Lower lobe of right lung (tissue), 2 donors: Measurements from ENCODE around the gene BAZ1B. TPM values are rescaled to one million over a fixed set of nuclear protein-coding genes. Genes with fewer than 3 reads are reported as not detected.

Experiments used
- ATAC-seq, 2 donors: fragments of 200-7000 bp; cut with Tn5 transposase; one replicate each; pipeline ENCODE4 v1.9.1; 2020 to 2022; ENCODE audit warnings: mild to moderate bottlenecking in 2 of 2, moderate library complexity in 2 of 2
- DNase-seq: peaks from one replicate; pipeline ENCODE4 v3.0.0-alpha.2; 2020
- H3K27ac ChIP-seq: fragments of 200-600 bp; one replicate; pipeline ENCODE4 v1.8.0; 2022
- H3K27me3 ChIP-seq: fragments of 200-600 bp; one replicate; pipeline ENCODE4 v1.8.0; 2022; ENCODE audit warnings: low read depth
- H3K36me3 ChIP-seq: fragments of 200-600 bp; one replicate; pipeline ENCODE4 v1.8.0; 2022; ENCODE audit warnings: mild to moderate bottlenecking
- H3K4me1 ChIP-seq: fragments of 200-600 bp; one replicate; pipeline ENCODE4 v1.8.0; 2022
- H3K4me3 ChIP-seq: fragments of 200-600 bp; one replicate; pipeline ENCODE4 v1.8.0; 2022; ENCODE audit warnings: mild to moderate bottlenecking
- H3K9me3 ChIP-seq: fragments of 200-600 bp; one replicate; pipeline ENCODE4 v1.8.0; 2022
- intact Hi-C: fragments of 100-400 bp; cut with DNase I; formaldehyde crosslinking; loops from one replicate; pipeline ENCODE4 v1.11.0; 2022
- total RNA-seq: library from RNA; stranded (reverse); fragmentation: NEBNext Ultra II Directional; extraction: Animal tissue kit (Norgen Biotek cat#: 25700); gene quantifications from one replicate; pipeline ENCODE4 v1.2.1, GENCODE V29; 2021
- TF ChIP-seq, protein P1 (sequence below): fragments of 200-600 bp; IDR thresholded peaks from one replicate; pipeline ENCODE4 v1.8.0; 2022; ENCODE audit warnings: antibody characterized with exemption, mild to moderate bottlenecking
- donor health status: DM: no; HTN: yes; CAD: no; lungs with severe emphysema.

The BAZ1B gene
- total RNA-seq, 1 donor from 2014 or later = 56.0 TPM

DNA sequence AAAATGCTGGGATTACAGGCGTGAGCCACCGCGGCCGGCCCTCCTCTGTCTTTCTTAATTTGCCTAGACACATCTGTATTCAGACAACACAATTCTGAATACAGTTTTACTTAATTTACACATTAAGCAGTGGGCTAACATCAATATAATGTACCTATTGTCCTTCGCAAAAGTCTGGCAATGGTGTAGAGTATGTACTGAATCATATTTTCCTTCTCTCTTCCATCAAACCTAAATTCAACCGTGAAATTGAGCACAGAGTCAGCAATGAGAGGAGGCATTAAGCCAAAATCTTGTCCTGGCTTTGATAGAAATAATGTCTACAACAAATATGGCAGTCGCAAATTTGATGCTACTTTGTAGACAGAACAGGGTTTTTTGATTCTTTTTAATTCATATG is 58.1 kb downstream of the BAZ1B start:
- Histone ChIP-seq H3K27ac (no peak overlapping the region), H3K4me3 (no peak overlapping the region), H3K36me3 (peaks cover 100% of the 10 kb centered on the region), H3K9me3 (no peaks in the 10 kb centered on the region), H3K27me3 (no peaks in the 10 kb centered on the region), H3K4me1 (no peaks in the 10 kb centered on the region)
- DNase-seq (no peak), ATAC-seq (no peak)
- intact Hi-C loops = no loop called here
- TF ChIP-seq, protein P1, sequence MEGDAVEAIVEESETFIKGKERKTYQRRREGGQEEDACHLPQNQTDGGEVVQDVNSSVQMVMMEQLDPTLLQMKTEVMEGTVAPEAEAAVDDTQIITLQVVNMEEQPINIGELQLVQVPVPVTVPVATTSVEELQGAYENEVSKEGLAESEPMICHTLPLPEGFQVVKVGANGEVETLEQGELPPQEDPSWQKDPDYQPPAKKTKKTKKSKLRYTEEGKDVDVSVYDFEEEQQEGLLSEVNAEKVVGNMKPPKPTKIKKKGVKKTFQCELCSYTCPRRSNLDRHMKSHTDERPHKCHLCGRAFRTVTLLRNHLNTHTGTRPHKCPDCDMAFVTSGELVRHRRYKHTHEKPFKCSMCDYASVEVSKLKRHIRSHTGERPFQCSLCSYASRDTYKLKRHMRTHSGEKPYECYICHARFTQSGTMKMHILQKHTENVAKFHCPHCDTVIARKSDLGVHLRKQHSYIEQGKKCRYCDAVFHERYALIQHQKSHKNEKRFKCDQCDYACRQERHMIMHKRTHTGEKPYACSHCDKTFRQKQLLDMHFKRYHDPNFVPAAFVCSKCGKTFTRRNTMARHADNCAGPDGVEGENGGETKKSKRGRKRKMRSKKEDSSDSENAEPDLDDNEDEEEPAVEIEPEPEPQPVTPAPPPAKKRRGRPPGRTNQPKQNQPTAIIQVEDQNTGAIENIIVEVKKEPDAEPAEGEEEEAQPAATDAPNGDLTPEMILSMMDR = no peak

DNA sequence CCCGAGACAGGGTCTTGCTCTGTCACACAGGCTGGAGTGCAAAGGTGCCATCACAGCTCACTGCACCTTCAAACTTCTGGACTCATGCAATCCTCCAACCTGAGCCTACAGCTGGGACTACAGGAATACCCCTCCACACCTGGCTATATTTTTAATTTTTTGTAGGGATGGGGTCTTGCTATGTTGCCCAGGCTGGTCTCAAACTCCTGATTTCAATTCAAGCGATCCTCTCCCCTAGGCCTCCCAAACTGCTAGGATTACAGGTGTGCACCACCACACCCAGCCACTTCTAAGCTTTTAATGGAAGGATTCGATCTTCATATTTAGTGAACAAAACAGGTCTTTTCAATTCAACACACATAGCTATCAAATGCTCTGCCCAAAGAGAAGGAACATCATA is 58.8 kb downstream of the BAZ1B start:
- no peaks in the 10 kb centered on the region for H3K9me3 ChIP-seq
- ATAC-seq (no peak), DNase-seq (no peak)
- H3K4me3 ChIP-seq = no peak overlapping the region
- H3K4me1 ChIP-seq = no peaks in the 10 kb centered on the region
- intact Hi-C loops = no loop called here
- TF ChIP-seq, protein P1 = no peak
- H3K27me3 ChIP-seq = no peaks in the 10 kb centered on the region
- H3K27ac ChIP-seq = no peak overlapping the region
- peaks cover 100% of the 10 kb centered on the region for H3K36me3 ChIP-seq

DNA sequence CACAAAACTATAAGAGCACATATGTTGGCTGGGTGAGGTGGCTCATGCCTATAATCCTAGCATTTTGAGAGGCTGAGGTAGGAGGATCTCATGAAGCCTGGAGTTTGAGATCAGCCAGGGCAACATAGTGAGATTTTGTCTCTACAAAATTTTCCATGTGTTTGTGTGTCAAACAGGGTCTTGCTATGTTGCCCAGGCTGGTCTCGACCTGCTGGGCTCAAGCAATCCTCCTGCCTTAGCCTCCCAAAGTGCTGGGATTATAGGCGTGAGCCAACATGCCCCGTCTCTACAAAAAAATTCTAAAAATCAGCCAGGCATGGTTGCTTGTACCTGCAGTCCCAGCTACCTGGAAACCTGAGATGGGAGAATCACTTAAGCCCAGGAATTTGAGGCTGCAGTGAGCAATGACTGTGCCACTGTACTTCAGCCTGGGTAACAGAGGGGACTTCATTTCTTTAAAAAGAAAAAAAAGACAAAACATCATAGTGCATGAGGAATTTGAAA is 60.3 kb downstream of the BAZ1B start:
- H3K27me3 ChIP-seq = no peaks in the 10 kb centered on the region
- no peaks in the 10 kb centered on the region for H3K4me1 ChIP-seq
- DNase-seq (no peak), ATAC-seq (no peak)
- H3K36me3 ChIP-seq = peaks cover 100% of the 10 kb centered on the region
- H3K9me3 ChIP-seq = no peaks in the 10 kb centered on the region
- intact Hi-C loops = no loop called here
- TF ChIP-seq, protein P1 = no peak
- H3K4me3 ChIP-seq = no peak overlapping the region
- H3K27ac ChIP-seq = no peak overlapping the region

- TF ChIP-seq, protein P1 = no peak
- Histone ChIP-seq H3K4me1 (peaks cover 22% of the 10 kb centered on the region), H3K9me3 (no peaks in the 10 kb centered on the region), H3K4me3 (no peak overlapping the region), H3K27me3 (no peaks in the 10 kb centered on the region), H3K27ac (no peak overlapping the region), H3K36me3 (peaks cover 90% of the 10 kb centered on the region)
- intact Hi-C loops = no loop called here
- no peak for ATAC-seq
- no peak for DNase-seq
Measured at GRCh38 chr7:73454424-73454823, 67.7 kb downstream of the BAZ1B start.

DNA sequence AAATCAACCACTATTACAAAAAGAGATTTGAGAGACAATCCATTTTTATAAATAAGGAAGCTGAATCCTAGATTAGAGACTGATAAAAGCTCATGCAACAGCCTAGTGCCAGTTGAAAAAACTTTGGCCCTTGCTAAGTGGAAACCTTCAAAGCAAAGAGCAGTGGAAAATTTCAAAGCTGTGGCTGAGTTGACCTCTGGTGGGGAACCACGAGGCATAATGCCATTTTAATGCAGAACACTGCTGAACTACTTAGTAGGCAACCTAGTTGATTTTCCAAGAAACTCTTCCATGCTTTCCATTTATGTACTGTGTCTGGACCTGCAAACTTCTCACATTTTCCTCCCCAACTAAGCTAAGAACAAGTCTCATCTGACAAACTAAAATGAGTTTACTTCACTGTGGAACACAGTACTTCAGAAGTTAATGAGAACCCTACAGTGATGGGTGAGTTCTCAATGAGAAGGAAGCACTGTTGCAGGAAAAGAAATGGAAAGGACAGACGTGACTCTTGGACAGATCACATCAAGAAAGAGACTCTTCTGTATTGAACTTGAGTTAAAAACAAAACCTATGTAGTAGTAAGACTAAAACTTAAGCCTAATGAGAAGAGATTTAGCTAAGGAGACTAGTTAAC is 69.0 kb downstream of the BAZ1B start:
- Histone ChIP-seq H3K4me1 (peaks cover 26% of the 10 kb centered on the region), H3K9me3 (no peaks in the 10 kb centered on the region), H3K27ac (no peak overlapping the region), H3K36me3 (peaks cover 90% of the 10 kb centered on the region), H3K27me3 (no peaks in the 10 kb centered on the region), H3K4me3 (no peak overlapping the region)
- ATAC-seq = no peak
- no peak for DNase-seq
- TF ChIP-seq, protein P1 = no peak
- intact Hi-C loops = no loop called here
